Neural progenitor cell (in vitro differentiated cells): ENCODE data around the gene ZNF385A. TPM values are rescaled to one million over a fixed set of nuclear protein-coding genes. Genes with fewer than 3 reads are reported as not detected.
"Not testable (repeated sequence)": the region's sequence is repeated elsewhere in the genome, so short reads cannot be mapped to it uniquely, and the experiment has no call there.

Experiments used
- DNase-seq: peaks from one replicate; pipeline ENCODE4 v3.0.0-alpha.2; 2016; ENCODE audit warnings: low spot score
- H2AFZ ChIP-seq: fragments of 200-600 bp; sonication (generic); replicated peaks from 2 replicates; pipeline ENCODE4 v1.6.1; 2016; ENCODE audit warnings: antibody characterized with exemption
- H3F3A ChIP-seq: fragments of 200-600 bp; sonication (generic); 2 replicates; pipeline ENCODE4 v1.6.1; 2016; ENCODE audit warnings: antibody characterized with exemption, low read depth
- H3K27ac ChIP-seq: fragments of 200-600 bp; sonication (generic); 2 replicates; pipeline ENCODE4 v1.5.1; 2016; ENCODE audit warnings: mild to moderate bottlenecking
- H3K27me3 ChIP-seq: fragments of 200-600 bp; sonication (generic); 2 replicates; pipeline ENCODE4 v1.6.1; 2016; ENCODE audit warnings: mild to moderate bottlenecking, moderate library complexity
- H3K36me3 ChIP-seq: fragments of 200-600 bp; sonication (generic); 2 replicates; pipeline ENCODE4 v1.5.1; 2016
- H3K4me1 ChIP-seq: fragments of 200-600 bp; sonication (generic); 2 replicates; pipeline ENCODE4 v1.6.1; 2016; ENCODE audit warnings: mixed run types
- H3K4me2 ChIP-seq: fragments of 200-600 bp; sonication (generic); 2 replicates; pipeline ENCODE4 v1.6.1; 2016
- H3K4me3 ChIP-seq: fragments of 200-600 bp; sonication (generic); 2 replicates; pipeline ENCODE4 v1.5.1; 2016
- H3K79me2 ChIP-seq: fragments of 200-600 bp; sonication (generic); 2 replicates; pipeline ENCODE4 v1.6.1; 2016; ENCODE audit warnings: low read depth
- H3K9ac ChIP-seq: fragments of 200-600 bp; sonication (generic); 2 replicates; pipeline ENCODE4 v1.6.1; 2016
- H3K9me3 ChIP-seq: fragments of 200-600 bp; sonication (generic); 2 replicates; pipeline ENCODE4 v1.5.1; 2016; ENCODE audit warnings: low read depth
- H4K20me1 ChIP-seq: fragments of 200-600 bp; sonication (generic); 2 replicates; pipeline ENCODE4 v1.6.1; 2016; ENCODE audit warnings: low read depth
- H3K27ac Mint-ChIP-seq: 3 replicates; pipeline ENCODE4 v1.8.0; 2021; ENCODE audit warnings: mixed read lengths
- H3K27me3 Mint-ChIP-seq: 2 replicates; pipeline ENCODE4 v1.8.0; 2022; ENCODE audit warnings: low read depth, mild to moderate bottlenecking, inconsistent platforms, moderate library complexity, mixed read lengths; ENCODE audit not compliant: insufficient read depth
- H3K36me3 Mint-ChIP-seq: 3 replicates; pipeline ENCODE4 v1.8.0; 2021; ENCODE audit warnings: mixed read lengths
- H3K4me1 Mint-ChIP-seq: 3 replicates; pipeline ENCODE4 v1.8.0; 2021; ENCODE audit warnings: mixed read lengths
- H3K4me3 Mint-ChIP-seq: 3 replicates; pipeline ENCODE4 v1.8.0; 2021; ENCODE audit warnings: mild to moderate bottlenecking, moderate library complexity, mixed read lengths
- H3K9me3 Mint-ChIP-seq: 3 replicates; pipeline ENCODE4 v1.8.0; 2020; ENCODE audit warnings: mixed read lengths
- EZH2 ChIP-seq: fragments of 200-600 bp; sonication (generic); IDR thresholded peaks from 2 replicates; pipeline ENCODE4 v1.6.1; 2017; ENCODE audit warnings: antibody characterized with exemption, mild to moderate bottlenecking, moderate library complexity
- EZH2phosphoT487 ChIP-seq: fragments of 200-600 bp; sonication (generic); IDR thresholded peaks from 2 replicates; pipeline ENCODE4 v1.6.1; 2017; ENCODE audit warnings: antibody characterized with exemption
- total RNA-seq: library from RNA; depleted of rRNA; stranded (reverse); fragments of >200 nt; gene quantifications from 2 replicates; pipeline ENCODE4 v1.2.3, GENCODE V29; 2015; ENCODE audit warnings: low replicate concordance
- TF ChIP-seq, protein P1 (sequence below): fragments of 200-600 bp; sonication (generic); IDR thresholded peaks from 2 replicates; pipeline ENCODE4 v1.5.1; 2017; ENCODE audit warnings: antibody characterized with exemption, mild to moderate bottlenecking

Gene ZNF385A
- total RNA-seq, 1 donor from 2014 or later: 6.2 TPM

DNA sequence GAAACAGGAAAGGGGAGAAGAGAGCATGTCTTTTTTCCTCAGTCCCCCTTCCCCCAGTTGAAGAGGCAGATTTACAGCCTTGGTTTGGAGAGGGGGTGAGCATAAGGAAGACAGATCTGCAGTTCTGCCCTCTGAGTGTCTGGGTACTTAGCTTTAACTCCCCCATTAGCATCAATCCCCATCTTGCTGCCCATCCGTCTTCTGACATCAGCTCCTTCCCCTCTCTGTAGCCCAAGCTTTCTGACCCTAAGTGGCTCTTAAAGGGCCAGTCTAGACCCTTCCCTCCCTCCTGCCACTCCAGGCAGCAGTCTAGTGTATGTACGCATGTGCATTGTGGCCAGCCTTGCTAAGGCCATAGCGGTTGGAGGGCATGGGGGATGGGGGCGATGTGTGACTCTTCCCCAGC, 27.6 kb downstream of the ZNF385A start:
- Histone ChIP-seq H3K9ac (peak overlapping the region; percentile 11), H3F3A (peaks cover 73% of the 10 kb centered on the region), H3K4me1 (peaks cover 89% of the 10 kb centered on the region), H3K27ac (peak overlapping the region; percentile 99), H3K9me3 (no peaks in the 10 kb centered on the region), H3K4me3 (peak overlapping the region; percentile 53), H4K20me1 (no peaks in the 10 kb centered on the region), H3K79me2 (peaks cover 35% of the 10 kb centered on the region), H3K4me2 (peak overlapping the region; percentile 90), H3K36me3 (no peaks in the 10 kb centered on the region), H3K27me3 (no peaks in the 10 kb centered on the region), H2AFZ (no peak overlapping the region)
- Mint-ChIP-seq H3K36me3 (no peaks in the 10 kb centered on the region), H3K4me3 (no peak overlapping the region), H3K9me3 (no peaks in the 10 kb centered on the region), H3K27ac (no peak overlapping the region), H3K27me3 (peaks cover 2% of the 10 kb centered on the region), H3K4me1 (peaks cover 34% of the 10 kb centered on the region)
- TF ChIP-seq, protein P1, sequence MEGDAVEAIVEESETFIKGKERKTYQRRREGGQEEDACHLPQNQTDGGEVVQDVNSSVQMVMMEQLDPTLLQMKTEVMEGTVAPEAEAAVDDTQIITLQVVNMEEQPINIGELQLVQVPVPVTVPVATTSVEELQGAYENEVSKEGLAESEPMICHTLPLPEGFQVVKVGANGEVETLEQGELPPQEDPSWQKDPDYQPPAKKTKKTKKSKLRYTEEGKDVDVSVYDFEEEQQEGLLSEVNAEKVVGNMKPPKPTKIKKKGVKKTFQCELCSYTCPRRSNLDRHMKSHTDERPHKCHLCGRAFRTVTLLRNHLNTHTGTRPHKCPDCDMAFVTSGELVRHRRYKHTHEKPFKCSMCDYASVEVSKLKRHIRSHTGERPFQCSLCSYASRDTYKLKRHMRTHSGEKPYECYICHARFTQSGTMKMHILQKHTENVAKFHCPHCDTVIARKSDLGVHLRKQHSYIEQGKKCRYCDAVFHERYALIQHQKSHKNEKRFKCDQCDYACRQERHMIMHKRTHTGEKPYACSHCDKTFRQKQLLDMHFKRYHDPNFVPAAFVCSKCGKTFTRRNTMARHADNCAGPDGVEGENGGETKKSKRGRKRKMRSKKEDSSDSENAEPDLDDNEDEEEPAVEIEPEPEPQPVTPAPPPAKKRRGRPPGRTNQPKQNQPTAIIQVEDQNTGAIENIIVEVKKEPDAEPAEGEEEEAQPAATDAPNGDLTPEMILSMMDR: no peak
- DNase-seq: peak; percentile 43

DNA sequence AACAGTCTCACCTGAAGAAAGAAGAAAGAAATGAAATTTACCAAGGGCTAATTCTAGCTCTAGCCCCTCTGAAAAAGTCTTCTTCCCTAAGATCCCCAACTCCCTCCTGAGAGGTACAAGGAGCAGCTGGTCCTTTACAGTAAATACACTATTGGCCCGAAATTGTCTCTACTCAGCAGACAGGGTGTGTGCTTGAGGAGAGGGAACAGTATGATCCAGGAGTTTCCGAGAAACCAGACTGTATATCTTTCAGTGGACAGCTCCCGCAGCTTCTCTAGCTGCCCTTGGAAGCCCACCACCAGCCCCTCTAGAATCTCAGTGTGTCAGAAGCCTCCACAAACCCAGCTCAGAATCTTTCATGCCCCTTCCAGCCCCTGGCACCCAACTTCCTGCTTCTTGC, 28.3 kb downstream of the ZNF385A start:
- Histone ChIP-seq H3K27ac (peak overlapping the region; percentile 99), H3K4me2 (peak overlapping the region; percentile 90), H3K4me3 (peak overlapping the region; percentile 53), H3K9ac (no peak overlapping the region), H3K36me3 (no peaks in the 10 kb centered on the region), H3K9me3 (no peaks in the 10 kb centered on the region), H3K79me2 (peaks cover 35% of the 10 kb centered on the region), H3K4me1 (peaks cover 94% of the 10 kb centered on the region), H4K20me1 (no peaks in the 10 kb centered on the region), H2AFZ (no peak overlapping the region), H3F3A (peaks cover 80% of the 10 kb centered on the region), H3K27me3 (no peaks in the 10 kb centered on the region)
- DNase-seq: no peak
- peaks cover 41% of the 10 kb centered on the region for H3K4me1 Mint-ChIP-seq
- TF ChIP-seq, protein P1: no peak
- TF ChIP-seq EZH2: no peak
- TF ChIP-seq EZH2phosphoT487: no peak
- H3K27ac Mint-ChIP-seq: no peak overlapping the region
- H3K4me3 Mint-ChIP-seq: no peak overlapping the region
- H3K36me3 Mint-ChIP-seq: no peaks in the 10 kb centered on the region
- peaks cover 2% of the 10 kb centered on the region for H3K27me3 Mint-ChIP-seq
- H3K9me3 Mint-ChIP-seq: no peaks in the 10 kb centered on the region

DNA sequence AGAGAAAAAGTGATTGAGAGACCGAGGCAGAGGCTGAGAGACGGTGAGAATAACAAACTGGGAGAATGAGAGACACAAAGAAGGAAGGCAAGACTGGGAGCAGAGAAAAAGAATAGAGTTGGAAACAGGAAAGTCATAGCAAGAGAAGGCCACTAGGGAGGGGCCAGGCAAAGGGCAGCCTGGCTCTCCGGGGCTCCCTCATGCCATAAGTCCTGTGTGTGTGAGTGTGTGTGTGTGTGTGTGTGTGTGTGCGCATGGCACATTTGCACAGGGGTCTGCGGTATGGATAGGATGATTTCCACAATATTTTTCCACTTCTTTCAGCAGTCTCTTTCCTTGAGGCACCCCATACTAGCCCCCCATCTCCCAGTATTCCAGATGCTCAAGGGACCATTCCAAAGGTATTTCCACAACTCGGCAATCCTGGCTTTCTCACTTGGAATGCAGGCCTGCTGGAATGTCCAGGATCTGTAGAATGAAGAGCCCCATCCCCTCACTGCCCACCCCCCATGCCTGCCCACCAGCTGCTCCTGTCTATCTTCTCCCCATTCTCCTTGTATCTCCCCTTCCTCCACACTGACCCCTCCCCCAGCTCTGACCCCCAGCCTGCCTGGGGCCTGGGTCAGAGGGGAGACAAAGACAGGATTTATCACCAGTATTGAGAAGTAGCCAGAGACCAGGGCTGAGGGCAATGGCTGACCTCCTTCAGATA, 29.3 kb downstream of the ZNF385A start:
- DNase-seq: peak; percentile 89

DNA sequence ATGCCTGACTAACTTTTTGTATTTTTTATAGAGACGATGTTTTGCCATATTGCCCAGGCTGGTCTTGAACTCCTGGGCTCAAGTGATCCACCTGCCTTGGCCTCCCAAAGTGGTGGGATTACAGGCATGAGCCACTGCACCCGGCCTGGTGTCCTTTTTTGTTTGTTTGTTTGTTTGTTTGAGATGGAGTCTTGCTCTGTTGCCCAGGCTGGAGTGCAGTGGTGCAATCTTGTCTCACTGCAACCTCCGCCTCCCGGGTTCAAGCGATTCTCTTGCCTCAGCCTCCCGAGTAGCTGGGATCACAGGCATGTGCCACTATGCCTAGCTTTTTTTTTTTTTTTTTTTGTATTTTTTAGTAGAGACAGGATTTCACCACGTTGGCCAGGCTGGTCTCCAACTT, 30.3 kb downstream of the ZNF385A start:
- peak overlapping the region; percentile 90 for H3K4me3 Mint-ChIP-seq
- peaks cover 88% of the 10 kb centered on the region for H3F3A ChIP-seq
- H3K9ac ChIP-seq, H3K36me3 ChIP-seq, H3K27me3 Mint-ChIP-seq, H3K27me3 ChIP-seq, H3K9me3 ChIP-seq, H3K9me3 Mint-ChIP-seq, DNase-seq, H2AFZ ChIP-seq, H4K20me1 ChIP-seq: not testable (repeated sequence)
- H3K27ac Mint-ChIP-seq: peak overlapping the region; percentile 100
- peak overlapping the region; percentile 99 for H3K27ac ChIP-seq
- peaks cover 95% of the 10 kb centered on the region for H3K4me1 ChIP-seq
- peak overlapping the region; percentile 90 for H3K4me2 ChIP-seq
- peak overlapping the region; percentile 53 for H3K4me3 ChIP-seq
- peaks cover 35% of the 10 kb centered on the region for H3K79me2 ChIP-seq
- peaks cover 50% of the 10 kb centered on the region for H3K4me1 Mint-ChIP-seq
- peaks cover 12% of the 10 kb centered on the region for H3K36me3 Mint-ChIP-seq

More for the DNA sequence above, 29.3 kb downstream of the ZNF385A start:
- peak overlapping the region; percentile 90 for H3K4me2 ChIP-seq
- H3K4me1 ChIP-seq: peaks cover 94% of the 10 kb centered on the region
- no peaks in the 10 kb centered on the region for H4K20me1 ChIP-seq
- Mint-ChIP-seq H3K9me3 (no peaks in the 10 kb centered on the region), H3K27me3 (peaks cover under 1% of the 10 kb centered on the region), H3K27ac (no peak overlapping the region), H3K4me1 (peaks cover 42% of the 10 kb centered on the region), H3K36me3 (peaks cover 5% of the 10 kb centered on the region), H3K4me3 (no peak overlapping the region)
- H3K36me3 ChIP-seq: no peaks in the 10 kb centered on the region
- peaks cover 35% of the 10 kb centered on the region for H3K79me2 ChIP-seq
- H3K27ac ChIP-seq: peak overlapping the region; percentile 99
- H3K27me3 ChIP-seq: no peaks in the 10 kb centered on the region
- H3K4me3 ChIP-seq: peak overlapping the region; percentile 53
- no peak for TF ChIP-seq EZH2phosphoT487
- no peak for TF ChIP-seq EZH2
- TF ChIP-seq, protein P1: peak; percentile 34
- no peak overlapping the region for H2AFZ ChIP-seq
- peak overlapping the region; percentile 56 for H3K9ac ChIP-seq
- peaks cover 88% of the 10 kb centered on the region for H3F3A ChIP-seq
- no peaks in the 10 kb centered on the region for H3K9me3 ChIP-seq
